ENCODE data around the gene NEK3.
"Not testable (repeated sequence)": the region's sequence is repeated elsewhere in the genome, so short reads cannot be mapped to it uniquely, and the experiment has no call there.

Gene NEK3, protein sequence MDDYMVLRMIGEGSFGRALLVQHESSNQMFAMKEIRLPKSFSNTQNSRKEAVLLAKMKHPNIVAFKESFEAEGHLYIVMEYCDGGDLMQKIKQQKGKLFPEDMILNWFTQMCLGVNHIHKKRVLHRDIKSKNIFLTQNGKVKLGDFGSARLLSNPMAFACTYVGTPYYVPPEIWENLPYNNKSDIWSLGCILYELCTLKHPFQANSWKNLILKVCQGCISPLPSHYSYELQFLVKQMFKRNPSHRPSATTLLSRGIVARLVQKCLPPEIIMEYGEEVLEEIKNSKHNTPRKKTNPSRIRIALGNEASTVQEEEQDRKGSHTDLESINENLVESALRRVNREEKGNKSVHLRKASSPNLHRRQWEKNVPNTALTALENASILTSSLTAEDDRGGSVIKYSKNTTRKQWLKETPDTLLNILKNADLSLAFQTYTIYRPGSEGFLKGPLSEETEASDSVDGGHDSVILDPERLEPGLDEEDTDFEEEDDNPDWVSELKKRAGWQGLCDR

DNA sequence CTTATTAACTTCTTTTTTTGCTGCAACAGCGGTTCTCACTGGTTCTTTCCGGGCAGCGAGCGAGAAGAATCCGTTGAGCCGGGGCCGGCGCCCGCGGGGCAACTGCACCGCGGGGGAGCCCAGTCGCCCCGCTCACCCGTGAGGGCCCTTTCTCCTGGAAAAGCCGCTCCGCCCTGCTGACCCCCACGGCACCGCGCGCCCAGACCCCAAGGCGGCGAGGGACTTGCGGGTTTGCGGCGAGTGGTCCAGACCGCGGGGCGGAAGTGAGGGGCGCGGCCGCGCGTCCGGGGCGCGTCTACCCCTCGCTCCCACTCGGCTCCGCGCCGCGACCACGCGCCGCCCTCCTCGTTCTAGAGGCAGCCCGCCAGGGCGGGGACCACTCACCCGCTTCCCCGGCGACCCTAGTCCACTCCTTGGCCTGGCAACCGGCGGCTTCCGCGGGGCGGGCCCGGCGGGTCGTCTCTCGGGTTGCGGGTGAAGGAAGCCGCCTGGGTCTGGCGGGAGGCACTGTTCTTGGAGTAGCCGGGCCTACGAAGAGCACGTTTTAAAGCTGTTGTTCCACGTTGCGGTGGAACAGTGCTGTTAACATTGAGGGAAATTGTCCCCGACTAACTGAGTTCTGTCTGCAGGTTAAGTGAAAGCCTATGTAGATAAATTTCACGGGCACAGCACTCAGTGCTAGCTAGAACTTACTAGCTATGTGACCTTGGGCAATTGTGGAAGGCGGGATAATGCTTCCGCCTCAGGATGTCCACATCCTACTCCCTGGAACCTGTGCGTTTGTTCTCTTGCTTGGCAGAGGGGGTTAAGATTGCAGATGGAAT is at the start of gene NEK3:
Gene NEK3 (minus strand): TSS at position 439 of the 824 bp plus-strand sequence. CDS start 3,406 bp downstream, outside the sequence.
- DNase-seq (ENCODE audit: low read depth), result peak; percentile 61

DNA sequence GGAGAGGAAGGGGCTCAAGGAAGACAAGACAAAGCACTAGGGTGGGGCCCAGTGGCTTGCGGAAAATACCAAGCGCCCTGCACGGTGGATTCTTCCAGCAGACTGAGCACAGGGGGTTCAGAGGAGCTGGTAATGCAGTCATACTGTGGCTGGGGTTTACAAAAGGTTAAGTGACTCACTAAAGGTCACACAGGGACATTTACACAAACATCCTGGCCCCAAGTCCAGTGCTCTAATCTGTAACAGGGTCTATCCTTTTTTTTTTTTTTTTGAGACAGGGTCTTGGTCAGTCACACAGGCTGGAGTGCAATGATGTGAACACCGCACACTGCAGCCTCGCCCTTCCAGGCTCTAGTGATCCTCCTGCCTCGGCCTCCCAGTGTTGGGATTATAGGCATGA is 49.0 kb upstream of the NEK3 start:
- DNase-seq (ENCODE audit: low read depth), result not testable (repeated sequence)

DNA sequence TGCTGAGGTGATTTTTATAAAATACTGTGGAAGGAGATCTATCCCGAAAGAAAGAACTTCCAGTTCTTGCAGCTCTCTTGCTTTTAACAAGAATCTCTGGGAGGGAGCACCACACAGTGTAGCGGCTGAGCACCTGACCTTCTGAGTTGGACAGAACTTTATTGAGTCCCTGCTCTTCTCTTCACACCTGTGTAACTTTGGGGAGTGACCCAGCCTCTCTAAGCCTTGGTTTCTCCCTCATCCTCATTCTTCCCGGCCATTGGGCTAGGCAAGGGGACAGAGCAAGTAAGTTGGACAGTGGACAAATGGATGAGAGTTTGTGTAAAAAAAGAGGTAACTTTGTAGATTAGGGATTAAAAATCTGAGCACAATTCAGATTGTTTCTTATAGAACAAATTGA is 48.5 kb upstream of the NEK3 start:
- not testable (repeated sequence) for DNase-seq (ENCODE audit: low read depth)

DNA sequence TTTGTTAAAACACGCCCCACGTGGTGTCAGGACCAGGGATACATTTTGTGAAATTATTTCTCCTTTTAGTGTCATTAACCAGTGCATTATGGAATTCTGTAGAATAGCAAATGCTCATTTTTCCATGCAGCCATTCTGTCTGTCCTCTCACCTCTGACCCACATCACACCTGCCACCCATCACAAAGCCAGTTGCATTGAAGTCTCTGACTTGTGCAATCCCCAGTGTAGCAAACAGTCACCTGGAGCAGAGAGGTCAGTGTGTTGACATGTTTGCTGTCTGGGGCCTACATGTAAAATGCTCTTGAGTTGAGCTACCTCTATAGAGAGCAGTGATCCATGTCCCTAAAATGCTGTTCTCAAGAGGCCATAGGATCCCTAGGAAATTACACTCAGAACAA is 47.9 kb upstream of the NEK3 start:
- DNase-seq (ENCODE audit: low read depth), result not testable (repeated sequence)

DNA sequence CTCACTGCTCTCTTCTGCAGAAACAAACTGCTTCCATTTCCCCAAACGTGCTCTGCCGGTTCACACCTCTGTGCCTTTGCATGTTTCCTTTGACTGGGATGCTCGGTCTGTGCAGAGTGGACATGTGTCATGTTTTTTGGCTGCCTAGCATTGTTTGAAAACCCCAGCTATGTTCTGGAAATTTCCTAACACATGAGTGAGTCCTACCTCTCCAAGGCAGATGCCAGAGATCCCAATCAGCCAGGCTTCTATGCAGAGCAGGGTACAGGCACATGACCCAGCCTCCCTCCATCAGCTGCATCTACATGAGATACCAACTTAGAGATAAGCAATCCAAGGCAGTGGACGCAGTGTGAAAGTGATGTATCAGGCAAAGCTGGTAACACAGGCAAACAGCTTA is 45.1 kb upstream of the NEK3 start:
- DNase-seq (ENCODE audit: low read depth), result peak; percentile 30

DNA sequence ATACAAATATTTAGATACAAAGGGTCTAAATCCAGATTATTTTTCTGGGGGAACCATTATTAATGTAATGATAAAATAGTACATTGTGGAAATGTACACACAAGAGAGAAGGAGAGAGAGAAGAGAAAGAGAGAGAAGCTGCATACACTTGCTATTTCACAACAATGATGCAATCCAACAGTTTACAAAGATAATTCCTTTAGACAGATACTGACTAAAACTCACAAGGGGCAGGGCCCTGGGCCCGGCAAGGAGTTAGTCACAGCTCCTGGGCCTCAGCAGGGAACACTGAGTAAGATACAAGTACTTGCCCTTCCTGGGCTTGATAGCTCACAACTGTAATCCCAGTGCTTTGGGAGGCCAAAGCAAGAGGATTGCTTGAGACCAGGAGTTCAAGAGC is 44.5 kb upstream of the NEK3 start:
- DNase-seq (ENCODE audit: low read depth), result peak; percentile 83

DNA sequence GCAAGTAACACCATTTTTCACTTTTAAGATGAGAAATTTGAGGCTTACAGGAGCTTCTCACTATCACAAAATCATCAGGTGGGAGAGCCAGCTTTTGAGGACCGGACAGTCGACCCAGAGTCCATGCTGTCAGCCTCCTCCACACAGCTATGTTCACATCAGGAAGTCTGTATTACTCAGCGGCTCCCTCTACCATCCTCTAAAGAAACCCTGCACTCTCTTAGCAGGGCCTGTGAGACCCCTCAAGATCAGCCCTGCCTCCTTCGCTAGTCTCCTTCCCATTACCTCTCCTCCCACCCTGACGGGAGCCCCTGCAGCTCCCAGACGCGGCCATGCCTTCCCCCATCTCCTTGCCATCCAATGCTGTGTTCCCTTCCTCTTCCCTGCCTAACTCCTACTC is 43.1 kb upstream of the NEK3 start:
- not testable (repeated sequence) for DNase-seq (ENCODE audit: low read depth)

DNA sequence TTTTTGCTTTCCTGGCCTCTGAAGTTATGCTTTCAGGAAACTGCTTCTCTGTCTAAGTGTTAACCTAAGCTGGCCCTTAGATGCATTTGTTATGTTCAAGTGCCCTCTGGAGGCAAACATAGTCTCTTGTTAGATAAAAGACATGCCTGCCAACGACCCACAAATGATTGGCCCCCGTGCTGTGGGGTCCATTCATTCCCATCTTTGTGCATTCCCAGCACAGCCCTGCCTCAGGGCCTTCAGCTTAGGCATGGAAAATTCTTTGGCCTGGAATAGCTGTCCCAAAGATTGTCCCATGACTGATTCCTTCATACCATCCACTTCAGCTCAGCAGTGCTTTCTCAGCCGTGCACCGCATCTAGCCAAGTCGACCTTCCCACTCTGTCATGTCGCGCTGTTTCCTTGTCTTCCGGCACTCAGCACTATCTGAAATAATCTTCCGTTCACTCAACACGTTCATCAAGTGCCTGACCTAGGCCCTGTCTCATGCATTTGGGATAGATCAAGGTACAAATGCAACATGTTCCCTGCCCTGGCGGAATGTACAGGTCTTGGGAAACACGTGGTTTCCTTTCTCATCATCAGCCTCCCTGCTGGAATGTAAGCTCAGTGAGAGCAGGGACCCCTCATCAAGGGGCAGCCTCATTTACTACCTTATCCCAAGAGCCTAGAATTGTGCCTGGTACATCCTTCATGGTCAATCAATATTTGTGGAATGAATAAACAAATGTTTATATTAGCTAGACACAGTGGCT is 42.2 kb upstream of the NEK3 start:
- peak; percentile 56 for DNase-seq (ENCODE audit: low read depth)

DNA sequence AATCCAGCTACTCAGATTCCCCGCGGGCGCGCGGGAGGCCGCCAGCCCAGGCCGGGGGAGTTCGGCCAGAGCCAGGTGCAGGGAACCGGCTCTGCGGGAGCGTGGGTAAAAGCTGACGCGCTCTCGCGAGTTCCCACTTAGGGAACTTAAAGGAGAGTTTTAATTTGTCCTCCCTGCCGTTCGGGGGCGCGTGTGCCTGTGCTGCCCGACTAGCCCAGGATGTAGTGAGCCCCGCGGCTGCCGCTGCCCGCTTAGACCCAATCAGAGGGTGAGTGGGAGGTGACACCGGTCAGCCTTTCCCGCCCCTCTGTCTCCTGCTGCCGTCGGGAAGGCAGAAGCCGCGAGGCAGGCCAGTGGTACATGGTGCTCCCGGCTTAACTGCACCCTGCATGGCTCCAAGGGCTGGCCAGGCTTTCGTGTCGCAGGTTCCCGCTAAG is 36.0 kb upstream of the NEK3 start:
- peak; percentile 82 for DNase-seq (ENCODE audit: low read depth)

DNA sequence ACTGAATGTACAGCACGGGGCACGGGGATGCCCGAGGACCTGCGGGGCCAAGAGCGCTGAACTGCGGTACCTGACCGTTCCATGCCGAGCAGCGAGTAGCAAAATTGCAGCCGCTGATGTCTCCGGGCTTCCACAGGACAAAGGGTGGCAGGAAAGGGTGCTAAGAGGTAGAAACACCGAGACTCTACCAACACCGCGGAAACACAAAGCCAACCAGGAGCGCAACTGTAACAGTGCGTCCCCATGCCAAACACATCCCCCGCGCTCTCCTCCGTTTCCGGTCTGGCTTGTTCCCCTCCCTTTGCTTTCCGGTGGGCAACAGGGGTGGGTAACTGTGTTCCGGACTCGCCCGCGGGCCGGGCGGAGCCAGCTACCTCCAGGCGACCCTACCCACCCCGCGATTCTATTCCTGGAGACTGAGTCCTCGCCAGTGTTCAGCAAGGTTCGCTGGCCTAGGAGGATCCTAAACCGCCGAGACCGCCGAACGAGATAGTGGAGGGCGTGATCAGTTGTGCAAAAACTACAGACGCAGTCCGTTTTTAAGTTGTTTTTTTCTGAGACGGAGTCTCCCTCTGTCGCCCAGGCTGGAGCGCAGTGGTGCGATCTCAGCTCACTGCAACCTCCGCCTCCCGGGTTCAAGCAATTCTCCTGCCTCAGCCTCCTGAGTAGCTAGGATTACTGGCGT is 34.9 kb upstream of the NEK3 start:
- DNase-seq (ENCODE audit: low read depth), result peak; percentile 80

DNA sequence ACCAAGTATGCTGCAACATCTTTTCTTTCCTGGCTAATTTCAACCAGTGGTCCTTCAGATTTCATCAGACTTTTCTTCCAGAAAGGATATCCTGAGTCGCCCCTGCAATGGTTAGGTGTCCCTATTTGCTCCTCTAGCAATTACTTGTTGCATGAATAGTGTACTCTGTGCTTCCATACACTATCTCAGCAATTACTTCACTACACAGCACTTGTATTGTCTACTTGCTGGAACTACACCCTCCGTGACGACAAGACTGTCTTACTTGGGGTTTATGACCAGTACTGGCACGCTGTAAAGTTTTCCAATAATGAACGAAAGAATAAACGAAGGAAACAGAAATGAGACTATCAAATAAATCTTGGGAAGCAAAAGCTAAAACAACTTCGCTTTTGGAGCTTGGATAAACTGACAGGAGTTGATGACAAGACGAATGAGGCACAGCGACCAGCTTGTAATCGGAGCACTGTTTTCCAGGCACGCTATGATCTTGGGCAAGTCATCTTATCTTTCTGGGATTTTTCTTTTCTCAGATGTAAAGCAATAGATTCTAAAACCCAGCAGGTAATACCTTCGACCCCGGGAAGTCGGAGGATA is 34.3 kb upstream of the NEK3 start:
- DNase-seq (ENCODE audit: low read depth), result peak; percentile 22

DNA sequence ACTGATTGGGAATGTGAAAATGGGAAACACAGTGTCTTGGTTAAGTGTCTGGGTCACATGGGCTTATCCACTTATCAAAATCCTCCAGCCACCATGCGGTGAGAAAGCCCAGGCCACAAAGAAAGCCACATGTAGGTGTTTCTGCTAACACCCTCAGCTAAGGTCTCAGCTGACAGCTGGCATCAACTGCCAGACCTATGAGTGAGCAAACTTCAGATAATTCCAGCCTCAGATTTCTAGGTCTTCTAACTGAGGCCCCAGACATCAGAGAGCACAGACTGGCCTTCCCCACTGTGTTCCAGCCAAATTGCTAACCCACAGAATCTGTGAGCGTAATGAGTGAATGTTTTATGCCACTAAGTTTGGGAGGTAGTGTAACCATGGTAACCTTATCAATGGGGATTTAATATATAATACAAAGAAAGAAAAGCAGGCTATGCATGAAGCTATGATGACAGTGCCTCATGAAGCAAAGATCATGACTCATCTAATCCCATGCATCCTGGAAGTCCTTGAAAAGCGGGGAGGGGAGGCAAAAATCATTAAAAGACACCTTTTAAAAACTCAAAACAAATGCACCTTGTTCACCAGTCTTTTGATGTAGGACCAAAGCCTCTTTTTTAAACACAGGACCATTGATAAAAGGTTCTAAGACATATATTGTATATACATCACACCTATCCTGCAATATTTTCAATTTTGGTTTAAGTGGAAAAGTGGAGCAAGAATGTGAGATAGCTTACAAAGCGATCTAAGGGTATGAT is 28.2 kb upstream of the NEK3 start:
- DNase-seq (ENCODE audit: low read depth), result not testable (repeated sequence)

DNA sequence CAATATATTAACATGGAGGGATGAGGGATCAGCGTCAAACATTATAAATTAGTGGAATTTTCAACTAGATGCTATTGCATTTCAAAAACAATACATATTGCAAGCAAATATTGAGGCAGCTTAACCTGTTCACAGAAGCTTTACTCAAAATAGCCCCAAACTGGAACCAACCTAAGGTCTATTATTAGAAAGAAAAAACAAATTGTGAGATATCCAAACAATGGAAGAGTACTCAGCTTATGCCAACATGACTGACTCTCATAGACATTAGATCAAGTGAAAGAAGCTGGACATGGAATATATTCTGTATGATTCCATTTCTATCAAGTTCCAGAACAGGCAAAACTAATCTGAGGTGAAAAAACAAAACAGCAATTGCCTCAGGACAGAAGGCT is 27.6 kb upstream of the NEK3 start:
- DNase-seq (ENCODE audit: low read depth), result no peak

DNA sequence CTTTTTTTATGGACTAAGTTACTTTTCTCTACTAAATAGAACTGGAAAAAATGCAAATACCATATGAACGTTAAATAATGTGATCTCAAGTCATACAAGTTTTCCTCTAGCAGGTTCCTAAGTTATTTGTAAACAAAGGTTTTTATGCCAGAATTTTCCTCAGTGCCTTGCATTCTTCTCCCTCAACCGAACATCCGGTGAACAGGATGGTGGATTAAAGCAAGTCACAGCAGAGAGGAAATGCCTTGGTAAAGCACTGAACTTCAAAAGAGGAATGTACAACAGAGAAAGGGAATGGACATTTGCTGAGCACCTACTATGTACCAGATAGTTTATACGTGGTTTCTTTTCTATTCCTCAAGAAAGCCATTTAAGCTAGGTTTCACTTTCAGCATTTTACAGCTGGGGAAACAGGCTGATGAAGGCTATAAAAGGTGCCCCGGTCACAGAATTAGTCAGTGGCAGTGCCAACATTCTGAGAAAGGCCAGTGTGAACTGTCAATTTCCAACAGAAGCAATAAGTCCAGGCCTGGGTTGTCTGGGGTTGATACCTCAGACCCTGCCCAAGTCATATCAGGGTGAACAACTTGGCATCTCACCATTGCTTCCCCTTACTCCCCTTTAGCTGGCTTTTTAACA is 22.0 kb upstream of the NEK3 start:
- DNase-seq (ENCODE audit: low read depth), result not testable (repeated sequence)

DNA sequence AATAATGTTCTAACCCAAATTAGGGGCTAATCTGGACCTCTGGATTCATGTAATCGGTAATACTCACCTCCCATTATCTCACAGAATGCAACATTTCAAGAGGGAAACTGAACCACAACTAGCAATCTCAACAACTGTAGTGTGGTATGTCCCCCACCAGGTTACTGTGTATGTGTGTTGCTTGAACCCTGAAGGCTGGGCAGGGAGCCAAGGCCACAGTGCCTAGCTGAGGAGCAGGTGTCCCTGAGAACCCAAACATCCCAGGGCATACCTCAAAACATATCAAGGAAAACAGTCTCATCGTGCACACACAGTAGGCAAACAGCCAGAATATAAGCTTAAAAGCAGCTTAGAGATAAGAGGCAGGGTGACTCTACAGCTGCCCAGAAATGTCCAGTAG is 20.5 kb upstream of the NEK3 start:
- DNase-seq (ENCODE audit: low read depth), result no peak

DNA sequence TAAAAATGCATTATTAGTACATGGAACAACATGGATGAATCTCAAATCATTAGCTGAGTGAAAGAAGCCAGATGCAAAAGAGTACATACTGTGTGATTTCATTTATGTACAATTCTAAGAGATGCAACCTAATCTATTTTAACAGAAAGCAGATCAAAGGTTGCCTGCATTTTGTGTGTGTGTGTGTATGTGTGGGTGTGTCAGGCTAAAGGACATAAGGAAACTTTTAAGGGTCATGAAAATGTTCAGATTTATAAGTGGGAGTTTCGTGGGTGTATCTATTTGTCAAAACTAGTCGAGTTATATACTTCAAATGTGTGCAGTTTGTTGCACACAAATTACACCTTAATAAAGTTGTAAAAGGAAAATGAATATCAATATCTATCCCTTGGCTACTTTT is 17.9 kb upstream of the NEK3 start:
- no peak for DNase-seq (ENCODE audit: low read depth)

DNA sequence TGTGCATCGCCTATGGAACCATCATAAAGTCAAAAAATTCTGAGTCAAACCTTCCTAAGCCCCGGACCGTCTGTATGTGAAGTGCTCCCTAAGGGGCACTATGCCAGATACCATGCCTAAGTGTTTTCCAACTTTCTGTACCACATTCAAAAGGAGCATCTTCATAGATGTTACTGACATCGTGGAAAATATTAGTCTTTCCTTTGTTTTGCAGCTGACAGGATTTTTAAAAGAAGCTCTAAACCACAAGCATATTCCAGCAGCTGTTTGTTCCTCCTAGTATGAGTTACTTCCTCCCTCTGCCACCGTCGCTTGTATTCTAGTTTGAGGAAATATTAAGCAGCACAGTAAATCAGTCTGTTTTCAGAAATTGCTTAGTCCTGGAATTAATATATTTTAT is 14.6 kb upstream of the NEK3 start:
- not testable (repeated sequence) for DNase-seq (ENCODE audit: low read depth)

DNA sequence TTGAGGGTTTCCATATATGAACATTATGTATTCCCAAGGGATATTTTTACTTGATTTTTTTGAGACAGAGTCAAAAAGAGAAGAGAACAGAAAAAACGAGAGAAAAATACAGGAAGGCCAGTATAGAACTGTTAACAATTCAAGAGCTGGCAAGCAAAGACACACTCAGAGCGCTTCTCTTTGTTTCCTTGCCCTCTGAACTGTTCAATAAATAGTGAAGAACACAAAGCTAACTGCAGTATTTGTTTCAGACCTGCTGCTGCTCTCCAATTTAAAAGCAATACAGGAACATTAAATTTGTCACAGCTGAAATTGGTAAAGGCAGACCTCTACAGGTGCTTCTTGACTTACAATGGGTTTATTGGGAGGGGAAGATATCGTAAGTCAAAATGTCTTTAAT is 14.0 kb upstream of the NEK3 start:
- no peak for DNase-seq (ENCODE audit: low read depth)

DNA sequence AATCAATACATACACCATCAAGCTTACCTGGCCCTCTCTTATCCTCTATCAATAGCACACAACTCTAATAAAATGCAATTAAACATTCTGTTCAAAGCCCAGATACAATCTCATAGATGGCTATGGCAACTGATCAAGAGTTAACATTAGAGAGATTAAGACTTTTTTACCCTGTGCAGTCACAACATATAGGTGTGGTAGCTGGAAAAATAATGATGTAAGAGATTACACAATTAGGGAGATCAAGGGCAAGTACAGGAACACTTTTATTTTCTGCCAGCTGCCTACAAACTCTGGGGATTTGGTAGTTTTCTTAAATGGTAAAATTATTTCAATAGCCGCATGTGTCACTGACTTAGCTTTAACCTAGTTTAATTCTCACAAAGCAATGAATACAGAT is 12.3 kb upstream of the NEK3 start:
- DNase-seq (ENCODE audit: low read depth), result not testable (repeated sequence)

DNA sequence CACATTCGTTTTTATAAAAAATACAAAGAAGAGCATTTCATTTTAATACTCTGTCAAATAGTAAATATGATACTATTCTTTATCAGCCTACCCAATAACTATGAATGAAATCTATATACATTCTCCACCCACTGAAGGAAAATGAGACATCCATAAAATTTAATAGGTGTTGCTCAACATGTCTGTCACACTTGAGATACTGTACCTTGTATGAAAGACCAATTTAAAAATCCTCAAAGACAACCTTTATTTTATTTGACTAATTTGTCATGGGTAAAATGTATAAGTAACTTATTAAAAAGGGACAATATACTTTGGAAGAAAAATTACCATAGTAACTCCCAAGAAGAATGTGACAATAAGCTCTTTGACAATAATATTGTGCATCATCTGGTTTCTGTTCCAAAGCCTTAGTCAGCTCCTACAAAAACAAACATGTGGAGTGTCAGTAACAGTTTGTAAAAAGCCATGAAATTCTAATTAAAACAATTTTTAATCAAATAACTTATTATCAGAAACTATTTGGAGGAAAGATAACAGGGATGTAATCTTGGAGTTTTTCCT is 11.5 kb upstream of the NEK3 start:
- DNase-seq (ENCODE audit: low read depth), result peak; percentile 13
